SK-N-SH (cell line): ENCODE data around the gene PITPNM3. TPM values are rescaled to one million over a fixed set of nuclear protein-coding genes. Genes with fewer than 3 reads are reported as not detected.

Experiments used
- CTCF ChIA-PET: fragments of 300-600, 350-600 bp; formaldehyde crosslinking; extraction: SDS; loops from one replicate; lab custom pipeline; 2021; lab: Yijun Ruan, JAX
- POLR2A ChIA-PET: fragments of 350-600 bp; sonication (Branson Sonifier 250); formaldehyde crosslinking; extraction: SDS; loops from one replicate; lab custom pipeline; 2020; ENCODE audit warnings: antibody characterized with exemption, inconsistent platforms; lab: Yijun Ruan, JAX
- DNase-seq: peaks from one replicate; pipeline ENCODE4 v3.0.0; 2012
- H2AFZ ChIP-seq: fragments of 200-600 bp; sonication (generic); 2 replicates; pipeline ENCODE4 v1.8.1; 2016; ENCODE audit warnings: antibody characterized with exemption, mild to moderate bottlenecking, low read depth
- H3F3A ChIP-seq: fragments of 200-600 bp; sonication (generic); replicated peaks from 2 replicates; pipeline ENCODE3; 2016; ENCODE audit warnings: antibody characterized with exemption, mild to moderate bottlenecking; ENCODE audit not compliant: insufficient read depth
- H3K27ac ChIP-seq, 2 experiments: fragments of 200-500 bp in 1 of 2; fragments of 200-600 bp in 1 of 2; sonication (Bioruptor generic) in 1 of 2; sonication (generic), shearing (Covaris generic) in 1 of 2; 2 replicates each; pipeline versions ENCODE4 v1.5.1 to v1.6.1; 2014 to 2016; ENCODE audit warnings: low read depth in 2 of 2, inconsistent platforms in 1 of 2, low read length in 1 of 2, mild to moderate bottlenecking in 1 of 2, mixed read lengths in 1 of 2
- H3K27me3 ChIP-seq: fragments of 200-600 bp; sonication (generic), shearing (Covaris generic); 2 replicates; pipeline ENCODE4 v1.6.1; 2016; ENCODE audit warnings: mixed run types; ENCODE audit not compliant: insufficient read depth
- H3K36me3 ChIP-seq, 2 experiments: fragments of 200-500 bp in 1 of 2; fragments of 200-600 bp in 1 of 2; sonication (Bioruptor generic) in 1 of 2; sonication (generic) in 1 of 2; replicated peaks in 1 of 2; 2 replicates each; pipeline versions ENCODE3 to v1.5.1; 2014 to 2016; ENCODE audit warnings: low read length in 1 of 2, mild to moderate bottlenecking in 1 of 2; ENCODE audit not compliant: insufficient read depth in 2 of 2, control insufficient read depth in 1 of 2
- H3K4me1 ChIP-seq, 2 experiments: fragments of 200-500 bp in 1 of 2; fragments of 200-600 bp in 1 of 2; sonication (Bioruptor generic) in 1 of 2; sonication (generic), shearing (Covaris generic) in 1 of 2; 2 replicates each; pipeline versions ENCODE4 v1.5.1 to v1.6.1; 2014 to 2016; ENCODE audit warnings: low read depth in 1 of 2, low read length in 1 of 2, mixed run types in 1 of 2; ENCODE audit not compliant: insufficient read depth in 2 of 2, control insufficient read depth in 1 of 2
- H3K4me2 ChIP-seq: fragments of 200-600 bp; sonication (generic), shearing (Covaris generic); 2 replicates; pipeline ENCODE4 v1.6.1; 2017; ENCODE audit warnings: mixed run types
- H3K4me3 ChIP-seq, 2 experiments: fragments of 200-500 bp in 1 of 2; fragments of 200-600 bp in 1 of 2; sonication (Bioruptor generic) in 1 of 2; sonication (generic), shearing (Covaris generic) in 1 of 2; 2 replicates each; pipeline versions ENCODE4 v1.5.1 to v1.8.1; 2014 to 2016; ENCODE audit warnings: low read depth in 2 of 2, inconsistent platforms in 1 of 2, low read length in 1 of 2, mild to moderate bottlenecking in 1 of 2, mixed read lengths in 1 of 2, moderate library complexity in 1 of 2
- H3K79me2 ChIP-seq: fragments of 200-600 bp; sonication (generic); 2 replicates; pipeline ENCODE4 v1.8.1; 2017; ENCODE audit warnings: mild to moderate bottlenecking; ENCODE audit not compliant: insufficient read depth
- H3K9ac ChIP-seq: fragments of 200-600 bp; sonication (generic); 2 replicates; pipeline ENCODE4 v1.6.1; 2017; ENCODE audit warnings: mixed run types
- H3K9me2 ChIP-seq: fragments of 200-600 bp; sonication (generic); 2 replicates; pipeline ENCODE4 v1.6.1; 2017; ENCODE audit warnings: mixed run types
- H3K9me3 ChIP-seq: fragments of 200-600 bp; sonication (generic); 2 replicates; pipeline ENCODE4 v1.6.1; 2017; ENCODE audit warnings: mixed run types, mild to moderate bottlenecking, moderate library complexity
- H4K20me1 ChIP-seq: fragments of 200-600 bp; sonication (generic); 2 replicates; pipeline ENCODE4 v1.6.1; 2017; ENCODE audit warnings: mild to moderate bottlenecking, mixed run types; ENCODE audit not compliant: insufficient read depth
- FOSL2 ChIP-seq: IDR thresholded peaks from 2 replicates; pipeline ENCODE4 v1.4.0; 2012; ENCODE audit warnings: low read depth, mild to moderate bottlenecking, moderate library complexity, borderline replicate concordance
- FOXJ3 ChIP-seq: sonication (generic); formaldehyde crosslinking; IDR thresholded peaks from 2 replicates; pipeline ENCODE4 v1.5.1; 2020; ENCODE audit warnings: mild to moderate bottlenecking, missing genetic modification reagents
- GATA2 ChIP-seq: sonication (generic); formaldehyde crosslinking; IDR thresholded peaks from 2 replicates; pipeline ENCODE4 v1.5.0; 2020; ENCODE audit warnings: mild to moderate bottlenecking, missing genetic modification reagents
- MAX ChIP-seq: IDR thresholded peaks from 2 replicates; pipeline ENCODE4 v1.4.0; 2012; ENCODE audit warnings: low read depth
- MXI1 ChIP-seq: IDR thresholded peaks from 2 replicates; pipeline ENCODE4 v1.6.1; 2012; ENCODE audit warnings: mild to moderate bottlenecking, low read depth, low read length, improper control_type of control experiment
- RXRA ChIP-seq: IDR thresholded peaks from 2 replicates; pipeline ENCODE4 v1.4.0; 2012; ENCODE audit warnings: low read depth, mild to moderate bottlenecking, borderline replicate concordance
- TCF12 ChIP-seq: IDR thresholded peaks from 2 replicates; pipeline ENCODE4 v1.4.0; 2012
- WGBS: methylation state at CpG from one replicate; pipeline ENCODE4 v1.1.6; 2017; ENCODE audit warnings: low lambda C conversion rate; 5-methylcytosine and 5-hydroxymethylcytosine counted together
- polyA plus RNA-seq, 3 experiments: library from polyadenylated mRNA; depleted of rRNA; stranded (reverse); fragments of >200 nt; gene quantifications; 2 replicates each; pipeline ENCODE4 v1.2.3, GENCODE V29; 2012
- TF ChIP-seq, protein P1 (sequence below): IDR thresholded peaks from 2 replicates; pipeline ENCODE4 v1.6.1; 2012; ENCODE audit warnings: mild to moderate bottlenecking, low read depth, low read length, moderate library complexity
- TF ChIP-seq, protein P2 (sequence below): fragments of 200-600 bp; sonication (generic); IDR thresholded peaks from 2 replicates; pipeline ENCODE4 v1.6.1; 2017; ENCODE audit warnings: antibody characterized with exemption, mild to moderate bottlenecking, moderate library complexity
- TF ChIP-seq, protein P3 (sequence below): IDR thresholded peaks from 2 replicates; pipeline ENCODE4; 2012
- TF ChIP-seq, protein P4 (sequence below): IDR thresholded peaks from 2 replicates; pipeline ENCODE4 v1.4.0; 2012; ENCODE audit warnings: low read depth, borderline replicate concordance

The PITPNM3 gene
- polyA plus RNA-seq, 1 of the 3 experiments (the other 2 are of a cell fraction): 0.82 TPM

DNA sequence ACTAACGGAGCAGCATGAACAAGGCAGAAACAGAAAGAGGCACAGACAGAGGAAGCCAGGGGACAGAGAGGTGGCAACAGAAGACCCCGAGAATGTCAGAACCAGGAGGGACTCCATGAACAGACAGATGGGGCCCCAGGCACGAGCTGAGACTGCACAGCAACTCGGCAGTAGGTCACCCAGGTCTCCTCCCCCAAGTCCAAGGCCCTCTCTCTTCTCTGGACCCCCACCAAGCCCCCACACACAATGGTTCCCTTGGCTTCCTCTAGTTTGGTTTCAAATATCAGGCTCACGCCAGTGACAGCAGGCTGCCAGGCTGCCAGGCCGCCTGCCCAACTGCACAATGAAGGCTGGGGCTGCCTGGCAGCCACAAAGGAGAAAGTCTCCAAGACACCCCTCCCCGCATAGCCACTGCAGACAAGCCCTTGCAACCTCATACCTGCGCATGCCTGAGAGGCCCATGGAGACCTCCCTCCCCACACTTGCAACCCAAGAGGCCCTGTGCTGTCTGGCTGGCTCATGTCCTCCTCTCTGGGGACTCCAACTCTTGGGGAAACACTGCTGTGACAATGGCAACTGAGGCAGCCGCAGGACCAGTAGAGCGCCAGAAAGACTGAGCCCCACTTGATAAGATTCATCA lies 57.3 kb downstream of the PITPNM3 start (continued):
- TF ChIP-seq, protein P1, sequence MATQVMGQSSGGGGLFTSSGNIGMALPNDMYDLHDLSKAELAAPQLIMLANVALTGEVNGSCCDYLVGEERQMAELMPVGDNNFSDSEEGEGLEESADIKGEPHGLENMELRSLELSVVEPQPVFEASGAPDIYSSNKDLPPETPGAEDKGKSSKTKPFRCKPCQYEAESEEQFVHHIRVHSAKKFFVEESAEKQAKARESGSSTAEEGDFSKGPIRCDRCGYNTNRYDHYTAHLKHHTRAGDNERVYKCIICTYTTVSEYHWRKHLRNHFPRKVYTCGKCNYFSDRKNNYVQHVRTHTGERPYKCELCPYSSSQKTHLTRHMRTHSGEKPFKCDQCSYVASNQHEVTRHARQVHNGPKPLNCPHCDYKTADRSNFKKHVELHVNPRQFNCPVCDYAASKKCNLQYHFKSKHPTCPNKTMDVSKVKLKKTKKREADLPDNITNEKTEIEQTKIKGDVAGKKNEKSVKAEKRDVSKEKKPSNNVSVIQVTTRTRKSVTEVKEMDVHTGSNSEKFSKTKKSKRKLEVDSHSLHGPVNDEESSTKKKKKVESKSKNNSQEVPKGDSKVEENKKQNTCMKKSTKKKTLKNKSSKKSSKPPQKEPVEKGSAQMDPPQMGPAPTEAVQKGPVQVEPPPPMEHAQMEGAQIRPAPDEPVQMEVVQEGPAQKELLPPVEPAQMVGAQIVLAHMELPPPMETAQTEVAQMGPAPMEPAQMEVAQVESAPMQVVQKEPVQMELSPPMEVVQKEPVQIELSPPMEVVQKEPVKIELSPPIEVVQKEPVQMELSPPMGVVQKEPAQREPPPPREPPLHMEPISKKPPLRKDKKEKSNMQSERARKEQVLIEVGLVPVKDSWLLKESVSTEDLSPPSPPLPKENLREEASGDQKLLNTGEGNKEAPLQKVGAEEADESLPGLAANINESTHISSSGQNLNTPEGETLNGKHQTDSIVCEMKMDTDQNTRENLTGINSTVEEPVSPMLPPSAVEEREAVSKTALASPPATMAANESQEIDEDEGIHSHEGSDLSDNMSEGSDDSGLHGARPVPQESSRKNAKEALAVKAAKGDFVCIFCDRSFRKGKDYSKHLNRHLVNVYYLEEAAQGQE: no peak

- WGBS: 71% methylated on average over 7 of the region's 7 CpGs
- CTCF ChIA-PET: no interaction called here
- Histone ChIP-seq H3K27ac (no peak overlapping the region), H3K9me2 (no peaks in the 10 kb centered on the region), H4K20me1 (no peaks in the 10 kb centered on the region), H2AFZ (no peak overlapping the region), H3F3A (no peaks in the 10 kb centered on the region), H3K9me3 (no peaks in the 10 kb centered on the region), H3K4me2 (no peak overlapping the region), H3K9ac (no peak overlapping the region), H3K36me3 (no peaks in the 10 kb centered on the region), H3K27me3 (no peaks in the 10 kb centered on the region), H3K79me2 (no peaks in the 10 kb centered on the region), H3K4me1 (peaks cover 5 to 6% of the 10 kb centered on the region in 2 experiments; a peak in 2 of 4 replicates), H3K4me3 (no peak overlapping the region)
- POLR2A ChIA-PET: no interaction called here
- no peak for DNase-seq
- TF ChIP-seq, protein P2, sequence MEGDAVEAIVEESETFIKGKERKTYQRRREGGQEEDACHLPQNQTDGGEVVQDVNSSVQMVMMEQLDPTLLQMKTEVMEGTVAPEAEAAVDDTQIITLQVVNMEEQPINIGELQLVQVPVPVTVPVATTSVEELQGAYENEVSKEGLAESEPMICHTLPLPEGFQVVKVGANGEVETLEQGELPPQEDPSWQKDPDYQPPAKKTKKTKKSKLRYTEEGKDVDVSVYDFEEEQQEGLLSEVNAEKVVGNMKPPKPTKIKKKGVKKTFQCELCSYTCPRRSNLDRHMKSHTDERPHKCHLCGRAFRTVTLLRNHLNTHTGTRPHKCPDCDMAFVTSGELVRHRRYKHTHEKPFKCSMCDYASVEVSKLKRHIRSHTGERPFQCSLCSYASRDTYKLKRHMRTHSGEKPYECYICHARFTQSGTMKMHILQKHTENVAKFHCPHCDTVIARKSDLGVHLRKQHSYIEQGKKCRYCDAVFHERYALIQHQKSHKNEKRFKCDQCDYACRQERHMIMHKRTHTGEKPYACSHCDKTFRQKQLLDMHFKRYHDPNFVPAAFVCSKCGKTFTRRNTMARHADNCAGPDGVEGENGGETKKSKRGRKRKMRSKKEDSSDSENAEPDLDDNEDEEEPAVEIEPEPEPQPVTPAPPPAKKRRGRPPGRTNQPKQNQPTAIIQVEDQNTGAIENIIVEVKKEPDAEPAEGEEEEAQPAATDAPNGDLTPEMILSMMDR: no peak
- no peak for TF ChIP-seq FOXJ3
- no peak for TF ChIP-seq RXRA
- no peak for TF ChIP-seq TCF12
- no peak for TF ChIP-seq FOSL2
Measured at GRCh38 chr17:6498356-6498755, 58.0 kb downstream of the PITPNM3 start.

DNA sequence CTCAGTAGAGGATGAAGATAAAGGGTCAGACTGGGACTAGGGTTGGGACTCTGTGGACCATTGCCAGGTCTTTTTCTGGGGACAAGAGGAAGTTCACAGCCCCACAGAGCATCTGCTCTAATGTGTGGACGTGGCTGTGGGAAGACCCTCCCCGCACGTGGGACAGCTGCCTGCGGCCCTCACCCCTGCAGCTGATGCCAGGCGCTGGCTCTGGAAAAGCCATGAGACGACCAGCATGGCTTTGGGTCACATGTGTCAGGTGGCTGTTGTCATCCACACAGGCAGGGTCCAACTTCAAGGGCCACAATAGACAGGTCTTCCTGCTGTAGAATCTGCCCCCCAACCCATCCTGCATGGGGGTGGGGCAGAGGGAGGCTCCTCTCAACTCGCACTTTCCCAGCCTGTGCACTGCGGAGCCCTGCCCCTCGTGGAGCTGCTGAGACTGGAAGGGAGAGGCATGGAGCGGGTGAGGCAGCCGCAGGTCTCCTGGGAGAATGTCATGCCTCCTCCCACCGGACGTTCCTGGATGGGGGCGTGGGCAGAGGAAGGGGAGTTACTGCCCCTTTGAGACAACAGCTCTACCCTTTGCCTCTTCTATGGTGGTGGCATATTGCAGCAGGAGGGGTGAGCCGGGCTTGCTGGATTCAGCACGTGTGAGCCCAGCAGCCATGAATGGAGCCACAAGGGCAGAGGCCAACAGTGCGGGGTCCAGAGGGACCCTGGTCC lies 58.7 kb downstream of the PITPNM3 start:
- H3K9me3 ChIP-seq: no peaks in the 10 kb centered on the region
- no peaks in the 10 kb centered on the region for H3K9me2 ChIP-seq
- no peak overlapping the region for H3K4me3 ChIP-seq
- H3K27ac ChIP-seq: no peak overlapping the region
- no peak overlapping the region for H3K9ac ChIP-seq
- 70% methylated on average over 5 of the region's 17 CpGs for WGBS
- H3K36me3 ChIP-seq: no peaks in the 10 kb centered on the region
- ChIA-PET CTCF (interaction anchor here (0.9 kb wide), 1 partner anchor 25 kb away, joined by 3 read pairs; no protein-coding TSS in a partner anchor), POLR2A (no interaction called here)
- H4K20me1 ChIP-seq: no peaks in the 10 kb centered on the region
- DNase-seq: no peak
- no peaks in the 10 kb centered on the region for H3K79me2 ChIP-seq
- H3K4me2 ChIP-seq: no peak overlapping the region
- no peak overlapping the region for H2AFZ ChIP-seq
- H3K27me3 ChIP-seq: no peaks in the 10 kb centered on the region
- H3K4me1 ChIP-seq: peaks cover 5 to 6% of the 10 kb centered on the region in 2 experiments; a peak in 2 of 4 replicates
- no peaks in the 10 kb centered on the region for H3F3A ChIP-seq
- TF ChIP-seq, protein P1: no peak
- no peak for TF ChIP-seq GATA2 (CRISPR knock-in tag)
- TF ChIP-seq, protein P3, sequence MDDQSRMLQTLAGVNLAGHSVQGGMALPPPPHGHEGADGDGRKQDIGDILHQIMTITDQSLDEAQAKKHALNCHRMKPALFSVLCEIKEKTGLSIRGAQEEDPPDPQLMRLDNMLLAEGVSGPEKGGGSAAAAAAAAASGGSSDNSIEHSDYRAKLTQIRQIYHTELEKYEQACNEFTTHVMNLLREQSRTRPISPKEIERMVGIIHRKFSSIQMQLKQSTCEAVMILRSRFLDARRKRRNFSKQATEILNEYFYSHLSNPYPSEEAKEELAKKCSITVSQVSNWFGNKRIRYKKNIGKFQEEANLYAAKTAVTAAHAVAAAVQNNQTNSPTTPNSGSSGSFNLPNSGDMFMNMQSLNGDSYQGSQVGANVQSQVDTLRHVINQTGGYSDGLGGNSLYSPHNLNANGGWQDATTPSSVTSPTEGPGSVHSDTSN: no peak
- no peak for TF ChIP-seq MAX
- TF ChIP-seq, protein P4, sequence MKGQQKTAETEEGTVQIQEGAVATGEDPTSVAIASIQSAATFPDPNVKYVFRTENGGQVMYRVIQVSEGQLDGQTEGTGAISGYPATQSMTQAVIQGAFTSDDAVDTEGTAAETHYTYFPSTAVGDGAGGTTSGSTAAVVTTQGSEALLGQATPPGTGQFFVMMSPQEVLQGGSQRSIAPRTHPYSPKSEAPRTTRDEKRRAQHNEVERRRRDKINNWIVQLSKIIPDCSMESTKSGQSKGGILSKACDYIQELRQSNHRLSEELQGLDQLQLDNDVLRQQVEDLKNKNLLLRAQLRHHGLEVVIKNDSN: no peak
- no peak for TF ChIP-seq RXRA
- no peak for TF ChIP-seq MXI1
